NT2/D1 (cell line): Measurements from ENCODE around the gene MAST1.
A peak's percentile ranks its signal among the peaks of the same experiment; 100 is the strongest.

Experiments
- DNase-seq: peaks from one replicate; pipeline ENCODE4 v3.0.0-alpha.2; 2011; ENCODE audit warnings: low read depth, low spot score
- H3K27me3 ChIP-seq: 2 replicates; pipeline ENCODE4 v1.6.0; 2011; ENCODE audit warnings: mild to moderate bottlenecking; ENCODE audit not compliant: insufficient read length, insufficient read depth
- H3K36me3 ChIP-seq: 2 replicates; pipeline ENCODE4 v1.6.1; 2011; ENCODE audit warnings: mild to moderate bottlenecking, low read length, mixed read lengths; ENCODE audit not compliant: insufficient read depth, insufficient read length
- H3K4me1 ChIP-seq: 2 replicates; pipeline ENCODE4 v1.5.1; 2011; ENCODE audit not compliant: insufficient read depth, insufficient read length
- H3K4me3 ChIP-seq: 2 replicates; pipeline ENCODE4 v1.5.1; 2011; ENCODE audit warnings: low read depth; ENCODE audit not compliant: insufficient read length
- H3K9ac ChIP-seq: 2 replicates; pipeline ENCODE4 v1.6.0; 2011; ENCODE audit warnings: low read depth; ENCODE audit not compliant: insufficient read length
- H3K9me3 ChIP-seq: 2 replicates; pipeline ENCODE4 v1.5.1; 2011; ENCODE audit warnings: mild to moderate bottlenecking, low read length; ENCODE audit not compliant: insufficient read depth
- SUZ12 ChIP-seq: IDR thresholded peaks from 2 replicates; pipeline ENCODE4 v1.6.1; 2011; ENCODE audit not compliant: insufficient read length, insufficient read depth; ENCODE audit errors: extremely low read depth
- YY1 ChIP-seq: IDR thresholded peaks from 2 replicates; pipeline ENCODE4 v1.6.1; 2011; ENCODE audit not compliant: insufficient read length, insufficient read depth
- ZNF274 ChIP-seq: IDR thresholded peaks from 2 replicates; pipeline ENCODE4 v1.6.1; 2011; ENCODE audit warnings: mild to moderate bottlenecking, low read depth, low read length

MAST1 gene

GRCh38 chr19:12847159-12848139, 9.1 kb downstream of the MAST1 start:
- Histone ChIP-seq H3K4me1 (peaks cover 11% of the 10 kb centered on the region), H3K9me3 (no peaks in the 10 kb centered on the region), H3K9ac (peak overlapping the region; percentile 71), H3K27me3 (peaks cover 14% of the 10 kb centered on the region), H3K36me3 (peaks cover 2% of the 10 kb centered on the region), H3K4me3 (peak overlapping the region; percentile 19)
- TF ChIP-seq ZNF274 (no peak), SUZ12 (no peak), YY1 (no peak)
- DNase-seq, result peak; percentile 61

GRCh38 chr19:12856653-12857052, 18.3 kb downstream of the MAST1 start:
- DNase-seq, result no peak
- H3K4me3 ChIP-seq, result no peak overlapping the region
- peaks cover 2% of the 10 kb centered on the region for H3K4me1 ChIP-seq
- no peaks in the 10 kb centered on the region for H3K27me3 ChIP-seq
- TF ChIP-seq ZNF274 (no peak), YY1 (no peak), SUZ12 (no peak)
- no peak overlapping the region for H3K9ac ChIP-seq
- H3K36me3 ChIP-seq, result peaks cover 2% of the 10 kb centered on the region
- H3K9me3 ChIP-seq, result no peaks in the 10 kb centered on the region

- no peak overlapping the region for H3K4me3 ChIP-seq
- no peaks in the 10 kb centered on the region for H3K9me3 ChIP-seq
- no peaks in the 10 kb centered on the region for H3K4me1 ChIP-seq
- no peaks in the 10 kb centered on the region for H3K36me3 ChIP-seq
- no peak for DNase-seq
- TF ChIP-seq SUZ12, result no peak
- no peak for TF ChIP-seq YY1
- TF ChIP-seq ZNF274, result no peak
- H3K27me3 ChIP-seq, result peaks cover 13% of the 10 kb centered on the region
- no peak overlapping the region for H3K9ac ChIP-seq
These were observed 20.0 kb downstream of the MAST1 start for GRCh38 chr19:12858041-12858928.

- no peak for DNase-seq
- Histone ChIP-seq H3K27me3 (peaks cover 25% of the 10 kb centered on the region), H3K9me3 (no peaks in the 10 kb centered on the region), H3K9ac (no peak overlapping the region), H3K4me3 (no peak overlapping the region), H3K36me3 (no peaks in the 10 kb centered on the region), H3K4me1 (no peaks in the 10 kb centered on the region)
- TF ChIP-seq ZNF274 (no peak), YY1 (no peak), SUZ12 (no peak)
These were observed 21.2 kb downstream of the MAST1 start for GRCh38 chr19:12859546-12859945.

- Histone ChIP-seq H3K27me3 (peaks cover 53% of the 10 kb centered on the region), H3K4me1 (peaks cover 18% of the 10 kb centered on the region), H3K9me3 (no peaks in the 10 kb centered on the region), H3K36me3 (no peaks in the 10 kb centered on the region), H3K4me3 (no peak overlapping the region), H3K9ac (no peak overlapping the region)
- TF ChIP-seq SUZ12 (no peak), ZNF274 (no peak), YY1 (no peak)
- no peak for DNase-seq
These were observed 25.8 kb downstream of the MAST1 start for GRCh38 chr19:12864143-12864542.

- DNase-seq, result no peak
- H3K4me1 ChIP-seq, result peaks cover 18% of the 10 kb centered on the region
These were observed 26.7 kb downstream of the MAST1 start for GRCh38 chr19:12864721-12865715.

More at GRCh38 chr19:12864721-12865715, 26.7 kb downstream of the MAST1 start:
- H3K36me3 ChIP-seq, result no peaks in the 10 kb centered on the region
- H3K9ac ChIP-seq, result no peak overlapping the region
- H3K27me3 ChIP-seq, result peaks cover 54% of the 10 kb centered on the region
- TF ChIP-seq ZNF274, result no peak
- TF ChIP-seq YY1, result no peak
- no peak for TF ChIP-seq SUZ12
- H3K9me3 ChIP-seq, result no peaks in the 10 kb centered on the region
- H3K4me3 ChIP-seq, result no peak overlapping the region
